HEK293 (cell line): Measurements from ENCODE around the gene MCEMP1.
A peak's percentile ranks its signal among the peaks of the same experiment; 100 is the strongest.

Source experiments
- CTCF ChIA-PET: fragments of 350-600 bp; formaldehyde crosslinking; extraction: SDS; loops from one replicate; lab custom pipeline; 2021; ENCODE audit warnings: antibody characterized with exemption; lab: Yijun Ruan, JAX
- POLR2A ChIA-PET: fragments of 300-600 bp; formaldehyde crosslinking; extraction: SDS; loops from one replicate; lab custom pipeline; 2020; ENCODE audit warnings: antibody characterized with exemption, inconsistent platforms; lab: Yijun Ruan, JAX
- H3K27ac ChIP-seq: fragments of 200-500 bp; sonication (Bioruptor generic); 2 replicates; pipeline ENCODE4 v1.5.1; 2014; ENCODE audit warnings: low read depth, low read length, control low read depth, inconsistent platforms; ENCODE audit errors: extremely low read depth
- H3K36me3 ChIP-seq, 2 experiments: fragments of 200-500 bp in 1 of 2; sonication (Bioruptor generic) in 1 of 2; 1 replicate in 1 of 2; 2 replicates in 1 of 2; pipeline ENCODE4 v1.5.1; 2014 to 2017; ENCODE audit warnings: inconsistent platforms in 2 of 2, low read length in 2 of 2; ENCODE audit not compliant: control insufficient read depth in 2 of 2, insufficient read depth in 1 of 2
- H3K4me1 ChIP-seq: fragments of 200-500 bp; sonication (Bioruptor generic); 2 replicates; pipeline ENCODE4 v1.5.1; 2014; ENCODE audit warnings: mild to moderate bottlenecking, low read length, inconsistent platforms; ENCODE audit not compliant: control insufficient read depth, insufficient read depth
- H3K4me3 ChIP-seq: 2 replicates; pipeline ENCODE4 v1.5.1; 2011; ENCODE audit warnings: low read depth, mild to moderate bottlenecking, control low read depth, low read length, moderate library complexity
- H3K9me3 ChIP-seq: fragments of 200-500 bp; sonication (Bioruptor generic); 2 replicates; pipeline ENCODE4 v1.5.1; 2014; ENCODE audit warnings: low read depth, low read length, inconsistent platforms; ENCODE audit not compliant: control insufficient read depth, insufficient read depth
- ELK4 ChIP-seq: IDR thresholded peaks from 2 replicates; pipeline ENCODE4 v1.6.1; 2011; ENCODE audit warnings: mild to moderate bottlenecking, low read depth, low read length, borderline replicate concordance
- GLI2 ChIP-seq: fragments of 450-650 bp; formaldehyde crosslinking; IDR thresholded peaks from 2 replicates; pipeline ENCODE4; 2017; ENCODE audit warnings: missing biosample characterization, missing genetic modification characterization, low read depth, borderline replicate concordance
- GLIS2 ChIP-seq: fragments of 450-650 bp; formaldehyde crosslinking; IDR thresholded peaks from 2 replicates; pipeline ENCODE4 v1.5.1; 2016; ENCODE audit warnings: missing biosample characterization, missing genetic modification characterization
- HOXD13 ChIP-seq: sonication (generic); formaldehyde crosslinking; IDR thresholded peaks from 2 replicates; pipeline ENCODE4 v1.8.0; 2022; ENCODE audit warnings: missing genetic modification reagents, borderline replicate concordance
- YY2 ChIP-seq: fragments of 450-650 bp; formaldehyde crosslinking; IDR thresholded peaks from 2 replicates; pipeline ENCODE4 v1.5.1; 2016; ENCODE audit warnings: missing biosample characterization, missing genetic modification characterization
- ZEB2 ChIP-seq: fragments of 450-650 bp; formaldehyde crosslinking; IDR thresholded peaks from 2 replicates; pipeline ENCODE4 v1.5.1; 2016; ENCODE audit warnings: missing biosample characterization, missing genetic modification characterization
- ZNF10 ChIP-seq: fragments of 450-650 bp; formaldehyde crosslinking; IDR thresholded peaks from 2 replicates; pipeline ENCODE4 v1.5.1; 2017; ENCODE audit warnings: missing biosample characterization, missing genetic modification characterization
- ZNF16 ChIP-seq: fragments of 450-650 bp; formaldehyde crosslinking; IDR thresholded peaks from 2 replicates; pipeline ENCODE4 v1.5.1; 2016; ENCODE audit warnings: low read depth, missing biosample characterization, missing genetic modification characterization
- ZNF169 ChIP-seq: fragments of 450-650 bp; formaldehyde crosslinking; IDR thresholded peaks from 2 replicates; pipeline ENCODE4 v1.5.1; 2016; ENCODE audit warnings: missing biosample characterization, missing genetic modification characterization
- ZNF214 ChIP-seq: fragments of 450-650 bp; formaldehyde crosslinking; IDR thresholded peaks from 2 replicates; pipeline ENCODE4 v1.5.1; 2017; ENCODE audit warnings: missing biosample characterization, mild to moderate bottlenecking, missing genetic modification characterization, borderline replicate concordance
- ZNF223 ChIP-seq: fragments of 450-650 bp; formaldehyde crosslinking; IDR thresholded peaks from 2 replicates; pipeline ENCODE4 v1.5.1; 2016; ENCODE audit warnings: missing biosample characterization, missing genetic modification characterization
- ZNF266 ChIP-seq: fragments of 450-650 bp; formaldehyde crosslinking; IDR thresholded peaks from 2 replicates; pipeline ENCODE4 v1.5.1; 2016; ENCODE audit warnings: missing biosample characterization, missing genetic modification characterization, low read depth
- ZNF274 ChIP-seq, 2 experiments: fragments of 200-500 bp in 1 of 2; fragments of 450-650 bp in 1 of 2; sonication (Bioruptor generic) in 1 of 2; formaldehyde crosslinking in 1 of 2; IDR thresholded peaks; 2 replicates each; pipeline versions ENCODE4 v1.5.1 to v1.6.1; 2014 to 2016; ENCODE audit warnings: borderline replicate concordance in 1 of 2, inconsistent platforms in 1 of 2, low read length in 1 of 2, missing biosample characterization in 1 of 2, missing genetic modification characterization in 1 of 2
- ZNF302 ChIP-seq: fragments of 450-650 bp; formaldehyde crosslinking; IDR thresholded peaks from 2 replicates; pipeline ENCODE4 v1.5.1; 2016; ENCODE audit warnings: missing biosample characterization, missing genetic modification characterization, low read depth
- ZNF354C ChIP-seq: fragments of 450-650 bp; formaldehyde crosslinking; IDR thresholded peaks from 2 replicates; pipeline ENCODE4 v1.5.1; 2016; ENCODE audit warnings: missing biosample characterization, missing genetic modification characterization, low read depth, borderline replicate concordance
- ZNF37A ChIP-seq: fragments of 450-650 bp; IDR thresholded peaks from 2 replicates; pipeline ENCODE4 v1.5.1; 2018; ENCODE audit warnings: missing biosample characterization, missing genetic modification characterization
- ZNF394 ChIP-seq: fragments of 450-650 bp; formaldehyde crosslinking; IDR thresholded peaks from 2 replicates; pipeline ENCODE4 v1.5.1; 2016; ENCODE audit warnings: missing biosample characterization, missing genetic modification characterization, mild to moderate bottlenecking, moderate library complexity, borderline replicate concordance
- ZNF600 ChIP-seq: fragments of 450-650 bp; formaldehyde crosslinking; IDR thresholded peaks from 2 replicates; pipeline ENCODE4 v1.5.1; 2016; ENCODE audit warnings: missing biosample characterization, missing genetic modification characterization
- ZNF639 ChIP-seq: fragments of 450-650 bp; formaldehyde crosslinking; IDR thresholded peaks from 2 replicates; pipeline ENCODE4 v1.5.1; 2016; ENCODE audit warnings: missing biosample characterization, missing genetic modification characterization
- ZNF768 ChIP-seq: fragments of 450-650 bp; formaldehyde crosslinking; IDR thresholded peaks from 2 replicates; pipeline ENCODE4 v1.5.1; 2018; ENCODE audit warnings: missing biosample characterization, mild to moderate bottlenecking, missing genetic modification characterization
- ZNF830 ChIP-seq: fragments of 450-650 bp; IDR thresholded peaks from 2 replicates; pipeline ENCODE4 v1.5.0; 2018; ENCODE audit warnings: missing biosample characterization, missing genetic modification characterization, low read depth, mild to moderate bottlenecking, moderate library complexity
- ZNF837 ChIP-seq: fragments of 450-650 bp; formaldehyde crosslinking; IDR thresholded peaks from 2 replicates; pipeline ENCODE4 v1.5.1; 2016; ENCODE audit warnings: missing biosample characterization, missing genetic modification characterization
- ZSCAN30 ChIP-seq: fragments of 450-650 bp; IDR thresholded peaks from 2 replicates; pipeline ENCODE4 v1.5.1; 2018; ENCODE audit warnings: missing biosample characterization, mild to moderate bottlenecking, missing genetic modification characterization, moderate library complexity

MCEMP1 gene

GRCh38 chr19:7701654-7702457 lies 25.0 kb downstream of the MCEMP1 start, which contains the start of gene FCER2:
Gene FCER2 (minus strand): TSS chr19:7702131. CDS start chr19:7699760, 2,371 bp downstream.
- Histone ChIP-seq H3K27ac (no peak within 1 kb of the TSS), H3K36me3 (no peaks in the 10 kb centered on the region), H3K4me1 (no peaks in the 10 kb centered on the region), H3K4me3 (no peak within 1 kb of the TSS), H3K9me3 (no peaks in the 10 kb centered on the region)
- POLR2A ChIA-PET = no interaction called here
- TF ChIP-seq ELK4 (no peak), ZNF16 (tag by site-specific recombination) (peak; percentile 65), HOXD13 (CRISPR knock-in tag) (no peak), ZNF600 (tag by site-specific recombination) (no peak), ZNF639 (tag by site-specific recombination) (no peak), ZNF266 (tag by site-specific recombination) (no peak), ZNF354C (no peak), ZNF214 (tag by site-specific recombination) (no peak), ZNF10 (tag by site-specific recombination) (no peak)
- CTCF ChIA-PET = no interaction called here

- Histone ChIP-seq H3K27ac (no peak overlapping the region), H3K9me3 (no peaks in the 10 kb centered on the region), H3K36me3 (no peaks in the 10 kb centered on the region), H3K4me3 (no peak overlapping the region), H3K4me1 (no peaks in the 10 kb centered on the region)
- ChIA-PET CTCF (interaction anchor here (1.3 kb wide), 1 partner anchor 96 kb away, joined by 4 read pairs; no protein-coding TSS in a partner anchor), POLR2A (no interaction called here)
- no peak for TF ChIP-seq ZNF302 (tag by site-specific recombination)
- peak; percentile 27; the same call in 1 of the 2 replicates for TF ChIP-seq GLIS2 (tag by site-specific recombination)
- no peak for TF ChIP-seq ZNF169 (tag by site-specific recombination)
- peak; percentile 77; the same call in 1 of the 2 replicates for TF ChIP-seq ZNF394
- TF ChIP-seq ZNF837 = no peak
- no peak for TF ChIP-seq GLI2 (tag by site-specific recombination)
- TF ChIP-seq YY2 (tag by site-specific recombination) = no peak
Measured at GRCh38 chr19:7703332-7703731, 26.4 kb downstream of the MCEMP1 start.

- Histone ChIP-seq H3K4me1 (no peaks in the 10 kb centered on the region), H3K36me3 (no peaks in the 10 kb centered on the region), H3K27ac (no peak overlapping the region), H3K9me3 (no peaks in the 10 kb centered on the region), H3K4me3 (no peak overlapping the region)
- POLR2A ChIA-PET = no interaction called here
- CTCF ChIA-PET = interaction anchor here (0.7 kb wide), 1 partner anchor 166 kb away, joined by 4 read pairs; no protein-coding TSS in a partner anchor
- TF ChIP-seq ZEB2 (no peak), ZNF830 (tag by site-specific recombination) (no peak), ZNF223 (tag by site-specific recombination) (no peak), ZNF302 (tag by site-specific recombination) (no peak), ZNF274 (IDR thresholded peaks at IDR 0.05; ENCODE audit: low read length) (no peak), ZNF274 (tag by site-specific recombination; IDR thresholded peaks at IDR 0.05; ENCODE audit: borderline replicate concordance) (no peak), ZNF37A (tag by site-specific recombination) (no peak), ZNF768 (tag by site-specific recombination) (peak; percentile 91; the same call in 1 of the 2 replicates), ZSCAN30 (tag by site-specific recombination) (no peak), ZNF266 (tag by site-specific recombination) (no peak)
Measured at GRCh38 chr19:7704280-7705060, 27.6 kb downstream of the MCEMP1 start.
